ENCODE results near the gene EPHA6.
"Not testable (repeated sequence)": the region's sequence is repeated elsewhere in the genome, so short reads cannot be mapped to it uniquely, and the experiment has no call there.

The EPHA6 gene

DNA sequence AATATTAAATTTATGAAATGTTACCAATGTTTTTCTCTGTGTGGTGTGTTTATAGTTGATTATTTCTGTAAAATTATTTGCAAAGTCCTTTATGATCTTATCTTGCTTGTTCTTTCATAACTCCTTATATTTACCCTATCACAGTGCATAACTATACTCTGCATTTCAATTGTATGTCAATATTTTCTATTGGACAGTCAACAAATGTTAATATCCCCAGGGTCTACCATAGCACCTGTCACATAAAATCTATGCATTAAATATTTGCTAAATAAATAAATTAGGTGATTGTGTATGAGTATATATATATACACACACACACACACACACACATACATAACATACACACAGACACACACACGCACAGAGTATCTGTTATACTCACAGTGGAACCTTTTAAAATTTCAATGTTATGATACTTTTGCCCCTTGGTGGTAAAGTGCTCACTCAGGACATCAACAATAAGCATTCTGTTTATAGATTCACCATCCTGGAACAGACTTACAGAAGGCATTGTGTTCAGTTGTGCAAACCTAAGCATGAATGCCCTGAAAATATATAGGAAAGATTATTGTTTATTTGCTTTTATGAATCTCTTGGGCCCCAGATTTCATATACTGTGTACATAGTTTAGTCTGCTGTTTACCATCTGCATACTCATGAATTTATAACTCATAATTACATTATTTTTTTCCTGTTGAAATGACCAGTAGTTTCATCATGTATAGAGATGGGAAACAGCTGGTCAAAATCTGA, 443.7 kb downstream of the EPHA6 start:
- TF ChIP-seq, protein P1, sequence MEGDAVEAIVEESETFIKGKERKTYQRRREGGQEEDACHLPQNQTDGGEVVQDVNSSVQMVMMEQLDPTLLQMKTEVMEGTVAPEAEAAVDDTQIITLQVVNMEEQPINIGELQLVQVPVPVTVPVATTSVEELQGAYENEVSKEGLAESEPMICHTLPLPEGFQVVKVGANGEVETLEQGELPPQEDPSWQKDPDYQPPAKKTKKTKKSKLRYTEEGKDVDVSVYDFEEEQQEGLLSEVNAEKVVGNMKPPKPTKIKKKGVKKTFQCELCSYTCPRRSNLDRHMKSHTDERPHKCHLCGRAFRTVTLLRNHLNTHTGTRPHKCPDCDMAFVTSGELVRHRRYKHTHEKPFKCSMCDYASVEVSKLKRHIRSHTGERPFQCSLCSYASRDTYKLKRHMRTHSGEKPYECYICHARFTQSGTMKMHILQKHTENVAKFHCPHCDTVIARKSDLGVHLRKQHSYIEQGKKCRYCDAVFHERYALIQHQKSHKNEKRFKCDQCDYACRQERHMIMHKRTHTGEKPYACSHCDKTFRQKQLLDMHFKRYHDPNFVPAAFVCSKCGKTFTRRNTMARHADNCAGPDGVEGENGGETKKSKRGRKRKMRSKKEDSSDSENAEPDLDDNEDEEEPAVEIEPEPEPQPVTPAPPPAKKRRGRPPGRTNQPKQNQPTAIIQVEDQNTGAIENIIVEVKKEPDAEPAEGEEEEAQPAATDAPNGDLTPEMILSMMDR (conservative IDR thresholded peaks at IDR 0.05), result no peak
- H3K27ac ChIP-seq, result no peak overlapping the region; the same call in 1 of the 2 replicates

DNA sequence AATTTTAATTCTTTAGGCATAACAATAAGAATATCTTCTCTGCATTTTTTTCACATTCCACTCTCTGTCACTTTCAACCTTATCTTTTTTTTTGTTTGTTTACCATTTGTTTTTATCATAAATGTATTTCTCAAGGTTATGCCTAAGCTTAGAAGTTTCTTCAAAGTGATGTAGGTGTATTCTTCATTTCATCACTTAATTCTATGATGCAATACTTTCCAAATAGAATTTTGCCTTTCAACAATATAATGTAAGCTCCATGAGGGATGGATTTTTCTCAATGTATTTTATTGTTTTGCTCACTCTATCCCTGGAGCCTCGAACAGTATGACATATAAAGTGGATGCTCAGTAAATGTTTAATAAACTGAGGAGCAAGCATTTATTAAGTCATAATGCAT, 444.9 kb downstream of the EPHA6 start:
- no peak overlapping the region for H3K27ac ChIP-seq
- TF ChIP-seq, protein P1 (conservative IDR thresholded peaks at IDR 0.05), result no peak

DNA sequence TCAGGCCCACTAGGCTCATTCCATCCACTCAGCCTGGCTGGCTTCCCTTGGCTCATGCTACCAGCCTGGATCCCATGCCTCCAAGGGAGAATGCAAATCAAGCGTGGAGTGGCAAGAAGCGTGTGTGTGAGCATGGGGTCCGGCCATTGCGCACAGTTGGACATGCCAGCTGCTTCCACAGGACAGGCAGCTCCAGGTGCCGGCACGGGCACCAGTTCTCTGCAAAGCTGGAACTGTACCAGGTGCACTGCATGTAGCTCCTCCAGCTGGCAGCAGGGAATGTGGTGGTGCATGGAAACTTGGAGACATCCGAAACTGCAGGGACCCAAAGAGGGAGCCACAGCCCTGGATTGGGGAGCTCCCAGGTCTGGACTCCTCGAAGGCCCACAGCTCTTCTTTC, 449.8 kb downstream of the EPHA6 start:
- H3K27ac ChIP-seq, result no peak overlapping the region
- TF ChIP-seq, protein P1 (conservative IDR thresholded peaks at IDR 0.05), result no peak

DNA sequence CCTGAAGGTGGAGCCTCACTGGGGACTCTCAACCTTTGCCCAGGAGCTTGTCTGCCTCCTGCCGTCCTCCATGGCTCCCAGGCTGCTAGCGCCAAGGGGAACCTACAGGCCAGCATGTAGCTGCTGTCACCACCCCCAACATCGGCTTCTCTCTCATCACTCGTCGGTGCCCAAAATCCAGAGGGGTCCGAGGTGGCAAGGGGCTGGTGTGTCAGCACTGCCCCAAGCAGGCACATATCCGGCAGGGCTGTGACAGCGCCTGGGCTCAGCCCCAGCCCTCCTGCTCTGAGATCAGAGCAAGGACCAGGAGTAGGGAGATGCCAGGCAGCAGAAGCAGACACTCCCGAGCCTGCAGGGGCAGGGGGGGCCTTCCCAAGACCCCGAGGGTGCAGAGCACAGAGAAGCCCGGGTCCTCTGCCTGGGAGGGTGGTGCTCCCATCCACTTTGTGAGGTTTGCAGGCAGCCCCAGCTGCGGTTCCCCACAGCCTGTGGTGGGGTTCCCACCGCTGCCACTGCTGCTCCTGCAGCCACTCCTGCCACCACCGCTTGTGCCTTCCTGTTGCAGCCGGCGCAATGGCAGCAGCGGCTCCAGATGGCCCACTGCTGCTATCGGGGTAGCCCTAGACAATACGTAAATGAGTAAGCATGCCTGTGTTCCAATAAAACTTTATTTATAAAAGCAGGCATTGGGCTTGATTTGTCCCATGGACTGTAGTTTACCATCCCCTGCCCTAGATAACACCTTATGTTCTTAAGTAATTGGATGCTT, 451.0 kb downstream of the EPHA6 start:
- TF ChIP-seq, protein P1 (conservative IDR thresholded peaks at IDR 0.05), result no peak
- no peak overlapping the region for H3K27ac ChIP-seq

GRCh38 chr3:97269202-97269601, 454.8 kb downstream of the EPHA6 start:
- H3K27ac ChIP-seq, result no peak overlapping the region
- TF ChIP-seq, protein P1 (conservative IDR thresholded peaks at IDR 0.05), result no peak

DNA sequence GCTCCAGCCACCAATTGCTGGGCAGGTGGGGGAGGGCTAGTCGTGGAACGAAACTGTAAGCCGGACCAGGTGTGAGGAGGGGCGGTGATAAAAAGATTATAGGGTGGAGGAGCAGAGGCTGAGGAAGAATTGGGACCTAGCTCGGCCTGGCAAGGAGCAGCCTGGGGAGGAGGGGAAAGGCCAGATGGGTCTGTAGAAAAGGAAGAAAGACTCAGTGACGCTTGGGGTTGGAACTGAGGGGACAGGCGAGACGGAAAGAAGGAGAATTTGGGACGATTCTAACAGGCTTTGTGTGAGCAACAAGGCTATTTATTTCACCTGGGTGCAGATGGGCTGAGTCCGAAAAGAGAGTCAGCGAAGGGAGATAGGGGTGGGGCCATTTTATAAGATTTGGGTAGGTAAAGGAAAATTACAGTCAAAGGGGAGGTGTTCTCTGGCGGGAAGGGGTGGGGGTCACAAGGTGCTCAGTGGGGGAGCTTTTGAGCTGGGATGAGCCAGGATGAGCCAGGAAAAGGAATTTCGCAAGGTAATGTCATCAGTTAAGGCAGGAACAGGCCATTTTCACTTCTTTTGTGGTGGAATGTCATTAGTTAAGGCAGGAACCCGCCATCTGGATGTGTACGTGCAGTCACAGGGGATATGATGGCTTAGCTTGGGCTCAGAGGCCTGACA, 462.6 kb downstream of the EPHA6 start:
- not testable (repeated sequence) for H3K27ac ChIP-seq

GRCh38 chr3:97277708-97278107, 463.3 kb downstream of the EPHA6 start:
- no peak overlapping the region for H3K27ac ChIP-seq
- TF ChIP-seq, protein P1 (conservative IDR thresholded peaks at IDR 0.05), result no peak

Measured in VCaP (cell line).